NCI-H510A treated with DMSO at 0.1 percent for 48 hours (cell line): ENCODE results near the gene MAP3K15.
A peak's percentile ranks its signal among the peaks of the same experiment; 100 is the strongest.

Source experiments
- DNase-seq: peaks from one replicate; lab custom pipeline; 2025; lab: John Stamatoyannopoulos, UW

Gene MAP3K15

DNA sequence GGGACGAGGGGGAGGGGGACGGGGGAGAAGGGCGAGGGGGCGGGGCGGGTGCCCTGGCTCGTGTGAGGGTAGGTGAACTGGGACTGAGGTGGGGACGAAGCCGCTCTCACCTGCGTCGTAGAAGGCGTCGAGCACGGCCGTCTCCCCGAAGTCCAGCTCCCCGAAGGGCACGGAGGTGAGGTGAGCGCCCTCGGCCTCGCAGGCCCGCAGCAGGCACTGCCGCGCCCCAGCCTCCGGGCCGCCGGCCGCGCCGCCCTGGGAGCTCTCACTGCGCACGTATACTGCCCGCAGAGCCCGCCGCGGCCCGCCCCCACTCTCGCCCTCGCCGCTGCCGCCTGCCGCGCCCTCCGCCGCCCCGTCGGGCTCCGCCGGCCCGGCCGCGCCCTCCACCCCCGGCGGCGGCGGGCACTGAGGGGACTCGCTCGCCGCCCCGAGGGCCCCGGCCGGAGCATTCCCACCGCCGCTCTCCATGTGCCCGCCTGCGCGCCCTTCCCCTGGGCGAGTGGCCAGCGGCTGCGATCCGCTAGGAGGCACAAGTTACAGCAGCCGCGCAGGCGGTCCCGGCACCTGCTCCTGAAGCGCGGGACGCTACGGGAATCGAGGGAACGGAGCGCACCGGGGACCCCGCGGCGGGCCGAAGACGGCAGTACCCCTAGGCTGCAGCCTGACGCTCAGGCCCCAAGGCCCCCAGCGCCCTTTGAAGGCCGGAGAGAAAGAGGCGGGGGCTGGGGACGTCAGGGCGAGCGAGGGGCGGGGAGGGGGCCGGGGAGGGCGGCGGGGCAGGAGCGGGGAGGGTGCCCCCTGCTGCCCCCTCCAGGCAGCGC, at the start of gene MAP3K15:
MAP3K15 (minus strand) TSS at position 718 of the 824 bp plus-strand sequence; CDS start at position 471, 247 bp downstream.
- no peak for DNase-seq

DNA sequence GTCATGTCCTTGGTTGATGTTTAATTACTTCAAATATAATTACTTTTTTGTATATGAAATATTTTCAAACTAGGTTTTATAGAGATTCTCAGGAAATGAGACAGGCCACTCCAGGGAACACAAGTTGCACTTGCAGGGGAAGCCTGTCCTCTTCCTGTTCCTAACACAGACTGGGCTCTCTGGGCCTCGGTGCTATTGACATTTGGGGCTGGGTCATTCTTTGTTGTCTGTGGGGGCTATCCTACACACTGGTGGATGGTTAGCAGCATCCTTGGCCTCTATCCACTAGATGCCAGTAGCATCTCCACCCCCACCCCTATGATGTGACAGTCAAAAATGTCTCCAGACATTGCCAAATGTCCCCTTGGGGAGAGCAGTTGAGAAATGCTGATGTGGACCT, 49.3 kb upstream of the MAP3K15 start:
- DNase-seq, result no peak

- no peak for DNase-seq
Observed at GRCh38 chrX:19563746-19564145, 48.4 kb upstream of the MAP3K15 start.

- no peak for DNase-seq
Observed at GRCh38 chrX:19563327-19563726, 48.0 kb upstream of the MAP3K15 start.

GRCh38 chrX:19560611-19561010, 45.3 kb upstream of the MAP3K15 start:
- no peak for DNase-seq

DNA sequence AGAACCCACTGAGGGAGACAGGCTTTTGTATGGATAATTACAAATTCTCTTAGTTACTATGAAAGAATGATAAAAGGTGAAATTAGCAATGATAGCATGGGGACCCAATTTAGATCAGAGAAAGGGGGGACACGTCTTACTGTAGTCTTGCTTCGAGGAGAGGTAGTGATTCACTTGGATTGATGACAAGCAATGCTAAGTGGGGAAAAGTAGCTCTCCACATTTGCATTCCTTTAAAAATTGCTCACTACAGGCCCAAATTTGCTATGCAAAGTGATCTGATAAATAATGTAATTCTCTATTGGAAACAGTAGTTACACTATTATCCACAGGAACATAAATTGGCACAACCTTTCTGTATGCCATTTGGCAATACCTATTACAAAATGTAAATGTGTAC, 42.5 kb upstream of the MAP3K15 start:
- no peak for DNase-seq

DNA sequence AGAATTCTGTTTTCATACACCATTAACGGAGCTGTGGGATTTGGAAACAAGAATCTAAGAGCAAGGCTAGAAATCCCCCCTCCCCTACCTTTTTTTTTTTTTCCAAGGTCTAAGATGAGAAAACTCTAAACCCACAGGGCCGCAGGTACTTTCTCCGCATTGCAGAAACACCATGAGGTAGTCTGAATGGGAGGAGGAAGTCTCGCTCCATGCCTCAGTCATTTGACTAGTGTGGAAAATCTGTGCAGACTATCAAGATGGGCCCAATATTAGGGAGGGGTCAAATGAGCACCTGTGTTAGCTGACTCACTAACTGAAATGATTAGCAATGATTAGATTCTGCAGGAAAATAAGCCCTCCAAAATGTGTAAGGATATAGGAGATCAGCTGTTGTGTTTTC, 40.9 kb upstream of the MAP3K15 start:
- DNase-seq, result no peak

GRCh38 chrX:19555683-19556082, 40.4 kb upstream of the MAP3K15 start:
- no peak for DNase-seq

- no peak for DNase-seq
Observed at GRCh38 chrX:19555236-19555635, 39.9 kb upstream of the MAP3K15 start.

- no peak for DNase-seq
Observed at GRCh38 chrX:19554786-19555185, 39.5 kb upstream of the MAP3K15 start.

- no peak for DNase-seq
Observed at GRCh38 chrX:19552793-19553192, 37.5 kb upstream of the MAP3K15 start.

DNA sequence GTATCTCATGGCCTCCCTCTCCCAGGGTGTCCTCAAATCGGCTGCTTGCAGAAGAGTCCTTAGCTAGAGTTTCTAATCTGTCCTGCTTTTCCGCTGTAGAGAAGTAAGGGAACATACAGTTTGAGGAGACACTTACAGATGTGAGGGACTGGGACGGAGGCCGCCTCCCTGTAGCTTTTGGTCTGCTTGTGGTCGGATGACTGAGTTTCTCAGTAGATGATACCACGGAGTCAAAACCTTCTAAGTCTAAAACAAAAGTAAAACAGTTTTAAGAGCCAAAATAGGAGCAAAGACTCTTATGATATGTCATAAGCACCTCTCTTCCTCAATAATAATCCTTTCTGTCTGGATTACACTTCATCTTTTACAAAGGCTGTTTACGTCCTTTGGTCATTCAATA, 34.5 kb upstream of the MAP3K15 start:
- no peak for DNase-seq

GRCh38 chrX:19548934-19549333, 33.6 kb upstream of the MAP3K15 start:
- DNase-seq, result no peak

DNA sequence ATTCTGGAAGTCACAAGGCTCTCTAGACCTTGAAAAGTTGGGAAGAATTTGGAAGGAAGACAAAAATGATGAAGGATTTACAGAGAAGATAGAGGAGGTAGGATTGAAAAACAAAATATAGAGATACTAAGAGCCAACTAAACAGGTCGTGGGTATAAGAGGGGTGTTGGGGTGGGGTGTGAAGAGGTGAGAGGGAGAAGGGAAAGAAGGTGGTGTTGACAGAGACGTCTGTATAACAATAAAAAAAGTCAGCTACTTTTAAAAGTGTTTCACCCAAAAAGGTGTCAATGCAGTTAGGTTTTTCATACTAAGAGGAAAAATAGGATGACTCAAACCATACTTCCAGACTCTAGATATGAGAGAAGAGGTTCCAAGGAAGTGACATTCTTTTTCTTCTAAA, 33.0 kb upstream of the MAP3K15 start:
- DNase-seq, result no peak

DNA sequence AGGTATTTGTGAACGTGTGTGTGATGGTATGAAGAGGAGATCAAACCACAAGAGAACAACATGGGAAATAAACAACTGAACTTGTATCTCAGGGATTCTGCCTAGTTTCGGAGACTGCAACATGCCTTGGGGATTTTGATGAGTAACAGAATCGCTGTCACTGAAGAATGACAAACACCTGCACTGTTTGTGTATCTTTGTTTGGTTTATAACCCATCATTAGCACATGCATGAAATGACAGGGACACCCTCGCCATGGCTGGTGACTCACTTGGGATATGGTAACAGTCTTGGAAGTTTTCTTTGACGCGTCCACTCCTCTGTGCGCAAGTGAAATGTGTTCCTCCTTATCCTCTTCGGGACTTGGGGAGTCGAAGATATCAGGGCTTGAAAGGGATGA, 30.3 kb upstream of the MAP3K15 start:
- DNase-seq, result no peak

DNA sequence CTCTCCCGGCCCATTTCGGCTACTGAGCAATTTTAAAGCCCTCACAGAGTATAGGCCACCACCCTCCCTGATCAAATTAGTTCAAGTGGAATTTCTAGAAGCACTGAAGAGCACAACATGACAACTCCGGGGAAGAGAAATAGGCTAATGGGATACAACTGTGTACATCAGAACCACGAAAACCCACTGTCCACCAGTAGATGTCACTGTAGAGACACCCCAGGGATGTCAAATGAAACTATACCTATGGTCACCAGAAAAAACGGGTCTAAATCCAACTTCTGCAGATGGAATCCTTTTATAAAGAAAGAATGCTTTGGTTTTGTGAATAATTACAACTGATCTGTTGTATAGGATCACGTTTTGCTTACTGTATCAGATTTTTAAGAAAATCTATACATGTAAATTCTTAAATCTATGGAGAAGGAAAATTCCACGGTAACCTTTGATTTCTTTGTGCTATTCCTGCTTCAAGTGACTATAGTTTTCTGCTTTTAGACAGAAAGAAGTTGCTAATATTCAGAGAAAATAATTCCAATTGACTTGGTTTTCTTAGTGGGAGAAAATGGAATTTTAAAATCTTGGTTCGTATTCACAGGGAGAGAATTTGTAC, 29.5 kb upstream of the MAP3K15 start:
- peak; percentile 26 for DNase-seq

DNA sequence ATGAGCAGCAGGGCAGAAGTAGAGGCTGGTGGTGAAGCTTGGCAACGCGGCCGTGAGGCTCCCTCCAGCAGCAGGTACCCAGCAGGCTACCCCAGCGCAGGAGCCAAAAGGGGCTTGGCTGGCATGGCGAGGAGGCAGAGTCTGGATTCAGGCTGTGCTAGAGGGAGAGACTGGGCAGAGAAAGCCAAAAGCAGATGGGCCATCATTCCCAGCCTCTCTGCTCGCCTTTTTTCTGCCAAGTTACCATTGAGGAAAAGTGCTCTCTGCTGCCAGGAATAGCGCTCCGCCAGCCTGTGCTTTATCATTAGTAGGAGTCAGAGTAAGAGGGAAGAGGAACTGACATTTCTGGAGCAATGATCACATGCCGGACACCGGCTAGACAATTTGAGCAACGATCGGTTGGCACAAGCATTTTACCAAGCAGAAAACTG, 28.7 kb upstream of the MAP3K15 start:
- no peak for DNase-seq

DNA sequence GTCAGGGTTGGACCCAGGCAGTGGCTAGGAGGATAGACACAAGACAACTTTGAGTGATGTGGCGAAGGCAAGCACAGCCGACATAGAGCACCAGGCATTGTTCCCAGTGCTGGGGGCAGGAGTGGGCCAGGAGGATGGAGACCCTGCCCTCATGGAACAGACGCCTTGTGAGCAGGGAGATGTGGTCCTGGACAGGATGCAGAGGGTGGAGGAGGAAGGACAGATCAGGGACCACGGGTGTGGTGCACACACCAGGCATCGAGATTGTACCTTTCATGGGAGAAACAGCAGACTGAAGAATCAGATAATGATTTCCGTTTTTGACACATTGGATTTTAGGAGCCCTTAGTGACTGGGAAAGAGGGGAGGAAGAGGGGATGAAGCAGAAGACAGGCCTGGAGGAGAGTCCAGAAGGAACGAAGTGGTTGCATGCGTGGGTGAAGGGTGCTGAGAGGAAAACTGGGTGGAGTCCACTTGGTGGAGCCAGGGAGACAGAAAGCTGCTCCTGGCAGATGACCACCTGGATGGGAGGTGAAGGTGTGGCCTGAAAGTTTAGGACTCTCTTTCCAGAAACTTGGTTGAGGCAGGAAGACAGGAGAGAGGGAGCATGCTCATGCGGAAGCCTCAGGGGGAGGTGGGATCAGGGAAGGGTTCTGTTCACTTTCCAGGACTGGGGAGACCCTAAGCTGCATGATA, 27.9 kb upstream of the MAP3K15 start:
- DNase-seq, result no peak

GRCh38 chrX:19541931-19542330, 26.6 kb upstream of the MAP3K15 start:
- no peak for DNase-seq

GRCh38 chrX:19541196-19541595, 25.9 kb upstream of the MAP3K15 start:
- no peak for DNase-seq

DNA sequence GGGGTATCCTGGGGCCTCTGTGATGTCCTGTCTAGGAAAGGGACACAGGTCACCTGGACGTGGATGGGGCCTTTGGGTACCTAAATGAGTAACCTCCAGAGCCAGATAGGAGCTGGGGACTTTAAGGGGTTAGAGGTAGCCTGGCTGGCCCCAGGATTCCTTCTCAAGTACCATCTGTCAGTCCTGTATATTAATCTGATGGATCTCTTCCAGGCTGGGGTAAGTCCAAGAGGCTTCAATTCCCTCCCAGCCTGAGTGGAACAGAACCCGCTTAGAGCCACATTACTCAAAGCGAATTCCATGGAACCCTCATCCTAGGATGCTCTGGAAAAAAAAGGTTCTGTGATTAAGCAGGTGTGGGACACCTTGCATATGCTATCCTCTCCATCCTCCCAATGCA, 24.8 kb upstream of the MAP3K15 start:
- DNase-seq, result no peak

- DNase-seq, result no peak
Observed at GRCh38 chrX:19539665-19540064, 24.4 kb upstream of the MAP3K15 start.

DNA sequence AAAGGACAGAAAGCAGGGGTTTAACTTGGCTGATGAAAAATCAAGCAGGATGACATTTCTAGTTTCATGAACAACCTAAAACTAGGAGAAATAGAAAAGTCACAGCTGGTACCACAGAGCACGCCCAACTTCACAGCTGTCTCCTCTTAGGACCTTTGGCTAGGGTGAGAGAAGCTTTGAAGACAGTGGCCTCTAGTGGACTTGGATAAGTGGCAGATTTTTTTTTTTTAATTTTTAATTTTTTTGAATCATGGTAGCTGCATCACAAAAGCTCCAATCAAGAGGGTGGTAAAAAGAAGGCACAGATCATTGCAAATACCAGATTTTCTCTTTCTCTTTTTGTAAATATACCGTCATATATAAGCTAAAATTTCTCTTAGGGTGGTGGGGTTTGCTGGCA, 20.2 kb upstream of the MAP3K15 start:
- DNase-seq, result peak; percentile 0
